HL-60 (cell line): ENCODE measurements around the gene MBD2.

Experiments used
- CTCF ChIP-seq: IDR thresholded peaks from one replicate; pipeline ENCODE4 v1.5.1; 2011; ENCODE audit warnings: low read length, control low read depth, inconsistent platforms; ENCODE audit not compliant: insufficient read depth
- GABPA ChIP-seq: IDR thresholded peaks from 2 replicates; pipeline ENCODE4 v1.6.1; 2012; ENCODE audit warnings: low read depth
- POLR2AphosphoS5 ChIP-seq: IDR thresholded peaks from 2 replicates; pipeline ENCODE4 v1.6.1; 2012; ENCODE audit warnings: low read depth
- REST ChIP-seq: IDR thresholded peaks from 2 replicates; pipeline ENCODE4 v1.6.1; 2012; ENCODE audit warnings: low read depth; ENCODE audit not compliant: insufficient replicate concordance
- SPI1 ChIP-seq: IDR thresholded peaks from 2 replicates; pipeline ENCODE4 v1.6.1; 2012; ENCODE audit warnings: low read depth, mild to moderate bottlenecking, borderline replicate concordance

- TF ChIP-seq CTCF (no peak), REST (no peak), POLR2AphosphoS5 (no peak), SPI1 (no peak), GABPA (no peak)
These were observed 21.6 kb downstream of the MBD2 start for GRCh38 chr18:54202851-54203250.
